HEK293 (cell line): ENCODE data around the gene UBL4A.

Experiments used
- GLI4 ChIP-seq: fragments of 450-650 bp; formaldehyde crosslinking; IDR thresholded peaks from 2 replicates; pipeline ENCODE4 v1.5.1; 2016; ENCODE audit warnings: missing biosample characterization, missing genetic modification characterization
- HOXC10 ChIP-seq: sonication (generic); formaldehyde crosslinking; IDR thresholded peaks from 2 replicates; pipeline ENCODE4 v1.8.1; 2023; ENCODE audit warnings: mild to moderate bottlenecking, missing genetic modification reagents
- KLF17 ChIP-seq: fragments of 450-650 bp; formaldehyde crosslinking; IDR thresholded peaks from 2 replicates; pipeline ENCODE4 v1.5.1; 2016; ENCODE audit warnings: missing biosample characterization, missing genetic modification characterization
- KLF9 ChIP-seq: fragments of 450-650 bp; formaldehyde crosslinking; IDR thresholded peaks from 2 replicates; pipeline ENCODE4 v1.5.1; 2016; ENCODE audit warnings: missing biosample characterization, missing genetic modification characterization, low read depth
- OSR2 ChIP-seq: fragments of 450-650 bp; formaldehyde crosslinking; IDR thresholded peaks from 2 replicates; pipeline ENCODE4 v1.5.1; 2016; ENCODE audit warnings: missing biosample characterization, missing genetic modification characterization
- SCRT2 ChIP-seq: fragments of 450-650 bp; formaldehyde crosslinking; IDR thresholded peaks from 2 replicates; pipeline ENCODE4 v1.5.1; 2016; ENCODE audit warnings: missing biosample characterization, missing genetic modification characterization
- ZBTB1 ChIP-seq: fragments of 450-650 bp; formaldehyde crosslinking; IDR thresholded peaks from 2 replicates; pipeline ENCODE4 v1.5.1; 2016; ENCODE audit warnings: missing biosample characterization, missing genetic modification characterization
- ZBTB10 ChIP-seq: fragments of 450-650 bp; formaldehyde crosslinking; IDR thresholded peaks from 2 replicates; pipeline ENCODE4 v1.5.1; 2016; ENCODE audit warnings: missing biosample characterization, missing genetic modification characterization
- ZBTB20 ChIP-seq: fragments of 450-650 bp; formaldehyde crosslinking; IDR thresholded peaks from 2 replicates; pipeline ENCODE4 v1.5.1; 2016; ENCODE audit warnings: missing biosample characterization, missing genetic modification characterization
- ZBTB26 ChIP-seq: fragments of 450-650 bp; formaldehyde crosslinking; optimal IDR thresholded peaks from 2 replicates; pipeline ENCODE3; 2016; ENCODE audit warnings: missing biosample characterization, mild to moderate bottlenecking, missing genetic modification characterization
- ZFP37 ChIP-seq: fragments of 450-650 bp; formaldehyde crosslinking; IDR thresholded peaks from 2 replicates; pipeline ENCODE4 v1.5.1; 2016; ENCODE audit warnings: missing biosample characterization, missing genetic modification characterization
- ZFP69B ChIP-seq: fragments of 450-650 bp; formaldehyde crosslinking; IDR thresholded peaks from 2 replicates; pipeline ENCODE4 v1.5.1; 2016; ENCODE audit warnings: missing biosample characterization, missing genetic modification characterization
- ZNF157 ChIP-seq: fragments of 450-650 bp; formaldehyde crosslinking; IDR thresholded peaks from 2 replicates; pipeline ENCODE4 v1.5.1; 2016; ENCODE audit warnings: missing biosample characterization, missing genetic modification characterization
- ZNF223 ChIP-seq: fragments of 450-650 bp; formaldehyde crosslinking; IDR thresholded peaks from 2 replicates; pipeline ENCODE4 v1.5.1; 2016; ENCODE audit warnings: missing biosample characterization, missing genetic modification characterization
- ZNF335 ChIP-seq: fragments of 450-650 bp; formaldehyde crosslinking; conservative IDR thresholded peaks from 2 replicates; pipeline ENCODE4 v1.5.1; 2016; ENCODE audit warnings: missing biosample characterization, missing genetic modification characterization
- ZNF37A ChIP-seq: fragments of 450-650 bp; IDR thresholded peaks from 2 replicates; pipeline ENCODE4 v1.5.1; 2018; ENCODE audit warnings: missing biosample characterization, missing genetic modification characterization
- ZNF398 ChIP-seq: fragments of 450-650 bp; formaldehyde crosslinking; IDR thresholded peaks from 2 replicates; pipeline ENCODE4 v1.5.1; 2017; ENCODE audit warnings: missing biosample characterization, missing genetic modification characterization
- ZNF513 ChIP-seq: fragments of 450-650 bp; IDR thresholded peaks from 2 replicates; pipeline ENCODE4 v1.5.1; 2018; ENCODE audit warnings: missing biosample characterization, missing genetic modification characterization
- ZNF558 ChIP-seq: fragments of 450-650 bp; formaldehyde crosslinking; IDR thresholded peaks from 2 replicates; pipeline ENCODE4 v1.5.1; 2016; ENCODE audit warnings: missing biosample characterization, missing genetic modification characterization
- ZNF629 ChIP-seq: fragments of 450-650 bp; formaldehyde crosslinking; IDR thresholded peaks from 2 replicates; pipeline ENCODE4 v1.5.1; 2017; ENCODE audit warnings: missing biosample characterization, missing genetic modification characterization
- ZNF639 ChIP-seq: fragments of 450-650 bp; formaldehyde crosslinking; IDR thresholded peaks from 2 replicates; pipeline ENCODE4 v1.5.1; 2016; ENCODE audit warnings: missing biosample characterization, missing genetic modification characterization
- ZNF670 ChIP-seq: fragments of 450-650 bp; formaldehyde crosslinking; IDR thresholded peaks from 2 replicates; pipeline ENCODE4 v1.5.1; 2016; ENCODE audit warnings: missing biosample characterization, missing genetic modification characterization, low read depth
- ZNF701 ChIP-seq: fragments of 450-650 bp; formaldehyde crosslinking; IDR thresholded peaks from 2 replicates; pipeline ENCODE4 v1.5.1; 2016; ENCODE audit warnings: missing biosample characterization, missing genetic modification characterization
- ZNF707 ChIP-seq: fragments of 450-650 bp; formaldehyde crosslinking; IDR thresholded peaks from 2 replicates; pipeline ENCODE4 v1.5.1; 2016; ENCODE audit warnings: missing biosample characterization, missing genetic modification characterization
- ZNF768 ChIP-seq: fragments of 450-650 bp; formaldehyde crosslinking; IDR thresholded peaks from 2 replicates; pipeline ENCODE4 v1.5.1; 2018; ENCODE audit warnings: missing biosample characterization, mild to moderate bottlenecking, missing genetic modification characterization
- ZNF776 ChIP-seq: fragments of 450-650 bp; formaldehyde crosslinking; IDR thresholded peaks from 2 replicates; pipeline ENCODE4 v1.5.0; 2017; ENCODE audit warnings: missing biosample characterization, missing genetic modification characterization, borderline replicate concordance
- ZNF830 ChIP-seq: fragments of 450-650 bp; IDR thresholded peaks from 2 replicates; pipeline ENCODE4 v1.5.0; 2018; ENCODE audit warnings: missing biosample characterization, missing genetic modification characterization, low read depth, mild to moderate bottlenecking, moderate library complexity
- ZNF843 ChIP-seq: fragments of 450-650 bp; formaldehyde crosslinking; IDR thresholded peaks from 2 replicates; pipeline ENCODE4 v1.5.1; 2016; ENCODE audit warnings: missing biosample characterization, missing genetic modification characterization
- ZSCAN30 ChIP-seq: fragments of 450-650 bp; IDR thresholded peaks from 2 replicates; pipeline ENCODE4 v1.5.1; 2018; ENCODE audit warnings: missing biosample characterization, mild to moderate bottlenecking, missing genetic modification characterization, moderate library complexity
- ZXDB ChIP-seq: fragments of 450-650 bp; formaldehyde crosslinking; IDR thresholded peaks from 2 replicates; pipeline ENCODE4 v1.5.1; 2016; ENCODE audit warnings: missing biosample characterization, missing genetic modification characterization

UBL4A gene

GRCh38 chrX:154526901-154527675 lies 40.7 kb upstream of the UBL4A start (continued):
- TF ChIP-seq KLF17 (tag by site-specific recombination) (no peak), ZBTB10 (no peak), ZBTB20 (tag by site-specific recombination) (0 out of 2 replicates have a peak, but pooled peaks have one; percentile 14), ZNF223 (tag by site-specific recombination) (no peak), ZNF335 (tag by site-specific recombination) (peak; percentile 86), ZNF558 (tag by site-specific recombination) (no peak), ZNF157 (tag by site-specific recombination) (no peak), ZBTB26 (no peak), SCRT2 (tag by site-specific recombination) (peak; percentile 70), ZNF701 (tag by site-specific recombination) (no peak), ZBTB1 (tag by site-specific recombination) (no peak), ZSCAN30 (peak; percentile 9; the same call in 1 of the 2 replicates), ZNF707 (tag by site-specific recombination) (no peak), ZNF776 (tag by site-specific recombination) (no peak), ZFP37 (no peak), ZNF768 (tag by site-specific recombination) (no peak), OSR2 (tag by site-specific recombination) (no peak), ZFP69B (tag by site-specific recombination) (no peak), ZNF639 (tag by site-specific recombination) (no peak), ZNF843 (tag by site-specific recombination) (no peak), ZNF670 (tag by site-specific recombination) (no peak), ZNF398 (tag by site-specific recombination) (no peak), HOXC10 (CRISPR knock-in tag) (no peak), GLI4 (tag by site-specific recombination) (no peak), ZXDB (tag by site-specific recombination) (no peak; the same call in 1 of the 2 replicates), ZNF830 (tag by site-specific recombination) (no peak), ZNF629 (tag by site-specific recombination) (0 out of 2 replicates have a peak, but pooled peaks have one; percentile 26), ZNF513 (tag by site-specific recombination) (no peak), KLF9 (tag by site-specific recombination) (peak; percentile 42; the same call in 1 of the 2 replicates), ZNF37A (tag by site-specific recombination) (no peak)
